GM04504 (cell line): ENCODE measurements around the gene ELAVL2.
"Not testable (repeated sequence)": the region's sequence is repeated elsewhere in the genome, so short reads cannot be mapped to it uniquely, and the experiment has no call there.

Source experiments
- DNase-seq: peaks from one replicate; pipeline ENCODE4 v3.0.0-alpha.2; 2012; ENCODE audit warnings: low read depth

Gene ELAVL2

GRCh38 chr9:23723048-23723447 lies 103.0 kb downstream of the ELAVL2 start:
- not testable (repeated sequence) for DNase-seq

GRCh38 chr9:23721466-23721865 lies 104.6 kb downstream of the ELAVL2 start:
- no peak for DNase-seq

- DNase-seq, result no peak
Observed at GRCh38 chr9:23717505-23717904, 108.5 kb downstream of the ELAVL2 start.

GRCh38 chr9:23707249-23707648 lies 118.8 kb downstream of the ELAVL2 start:
- DNase-seq, result no peak

- no peak for DNase-seq
Observed at GRCh38 chr9:23702311-23702922, 123.6 kb downstream of the ELAVL2 start.

- DNase-seq, result no peak
Observed at GRCh38 chr9:23701291-23701690, 124.7 kb downstream of the ELAVL2 start.

GRCh38 chr9:23700359-23700758 lies 125.7 kb downstream of the ELAVL2 start:
- no peak for DNase-seq

GRCh38 chr9:23698161-23698560 lies 127.9 kb downstream of the ELAVL2 start:
- DNase-seq, result no peak

GRCh38 chr9:23695572-23695971 lies 130.5 kb downstream of the ELAVL2 start:
- no peak for DNase-seq

GRCh38 chr9:23693374-23693773 lies 132.7 kb downstream of the ELAVL2 start:
- no peak for DNase-seq

- no peak for DNase-seq
Observed at GRCh38 chr9:23686896-23687295, 139.1 kb downstream of the ELAVL2 start.

- DNase-seq, result no peak
Observed at GRCh38 chr9:23686257-23686656, 139.8 kb downstream of the ELAVL2 start.

GRCh38 chr9:23683611-23684061 lies 142.4 kb downstream of the ELAVL2 start:
- no peak for DNase-seq

GRCh38 chr9:23682891-23683431 lies 143.1 kb downstream of the ELAVL2 start:
- DNase-seq, result no peak

GRCh38 chr9:23682352-23682751 lies 143.7 kb downstream of the ELAVL2 start:
- no peak for DNase-seq

GRCh38 chr9:23677446-23677845 lies 148.6 kb downstream of the ELAVL2 start:
- no peak for DNase-seq

GRCh38 chr9:23674016-23674585 lies 151.9 kb downstream of the ELAVL2 start:
- DNase-seq, result no peak

- no peak for DNase-seq
Observed at GRCh38 chr9:23672151-23672550, 153.9 kb downstream of the ELAVL2 start.

GRCh38 chr9:23669776-23670175 lies 156.3 kb downstream of the ELAVL2 start:
- no peak for DNase-seq

GRCh38 chr9:23665635-23666034 lies 160.4 kb downstream of the ELAVL2 start:
- DNase-seq, result no peak

- no peak for DNase-seq
Observed at GRCh38 chr9:23665051-23665450, 161.0 kb downstream of the ELAVL2 start.

GRCh38 chr9:23663946-23664345 lies 162.1 kb downstream of the ELAVL2 start:
- no peak for DNase-seq

GRCh38 chr9:23663536-23663935 lies 162.5 kb downstream of the ELAVL2 start:
- no peak for DNase-seq

GRCh38 chr9:23663125-23663524 lies 162.9 kb downstream of the ELAVL2 start:
- DNase-seq, result no peak
